Loucy (cell line): ENCODE data around the gene ARID1B.

Experiments
- H2AFZ ChIP-seq: fragments of 200-600 bp; sonication (generic); 2 replicates; pipeline ENCODE4 v1.6.0; 2016; ENCODE audit warnings: antibody characterized with exemption, mild to moderate bottlenecking, low read length, moderate library complexity
- H3F3A ChIP-seq: fragments of 200-600 bp; 2 replicates; pipeline ENCODE4 v1.6.0; 2016; ENCODE audit warnings: antibody characterized with exemption, low read depth, mild to moderate bottlenecking
- H3K27me3 ChIP-seq: fragments of 200-600 bp; sonication (generic); 2 replicates; pipeline ENCODE4 v1.6.1; 2014; ENCODE audit warnings: low read length, mild to moderate bottlenecking; ENCODE audit not compliant: insufficient read depth, poor library complexity, severe bottlenecking
- H3K36me3 ChIP-seq: fragments of 200-600 bp; sonication (generic); 2 replicates; pipeline ENCODE4 v1.6.1; 2016; ENCODE audit warnings: low read length; ENCODE audit not compliant: insufficient read depth
- H3K4me1 ChIP-seq: fragments of 200-600 bp; sonication (generic); 2 replicates; pipeline ENCODE4 v1.5.1; 2014; ENCODE audit warnings: low read length, mild to moderate bottlenecking; ENCODE audit not compliant: insufficient read depth, poor library complexity, severe bottlenecking
- H3K4me2 ChIP-seq: fragments of 200-600 bp; sonication (generic); 2 replicates; pipeline ENCODE4 v1.6.0; 2014; ENCODE audit warnings: antibody characterized with exemption, low read length, low read depth, mild to moderate bottlenecking; ENCODE audit not compliant: poor library complexity, severe bottlenecking
- H3K4me3 ChIP-seq: fragments of 200-600 bp; sonication (generic); 2 replicates; pipeline ENCODE4 v1.5.1; 2014; ENCODE audit warnings: low read length, mild to moderate bottlenecking, mixed read lengths; ENCODE audit not compliant: poor library complexity, severe bottlenecking
- H3K79me2 ChIP-seq: fragments of 200-600 bp; sonication (generic); 2 replicates; pipeline ENCODE4 v1.6.1; 2014; ENCODE audit warnings: low read length; ENCODE audit not compliant: insufficient read depth
- H3K9ac ChIP-seq: fragments of 200-600 bp; sonication (generic); 2 replicates; pipeline ENCODE4 v1.6.0; 2014; ENCODE audit warnings: mild to moderate bottlenecking, low read depth, low read length, moderate library complexity; ENCODE audit not compliant: poor library complexity, severe bottlenecking
- H3K9me2 ChIP-seq: fragments of 200-600 bp; sonication (generic); replicated peaks from 2 replicates; pipeline ENCODE4 v1.6.1; 2016; ENCODE audit warnings: low read depth, low read length, mixed read lengths
- H3K9me3 ChIP-seq: fragments of 200-600 bp; sonication (generic); 2 replicates; pipeline ENCODE4 v1.6.1; 2014; ENCODE audit warnings: mild to moderate bottlenecking, antibody characterized with exemption, low read length, low read depth; ENCODE audit not compliant: insufficient read depth
- H4K20me1 ChIP-seq: fragments of 200-600 bp; sonication (generic); 2 replicates; pipeline ENCODE4 v1.6.0; 2014; ENCODE audit warnings: antibody characterized with exemption, low read length, mild to moderate bottlenecking; ENCODE audit not compliant: insufficient read depth, poor library complexity, severe bottlenecking
- EZH2phosphoT487 ChIP-seq: fragments of 200-600 bp; IDR thresholded peaks from 2 replicates; pipeline ENCODE4 v1.6.1; 2018; ENCODE audit warnings: antibody characterized with exemption, mild to moderate bottlenecking, moderate library complexity, borderline replicate concordance
- TF ChIP-seq, protein P1 (sequence below): fragments of 200-600 bp; sonication (generic); conservative IDR thresholded peaks from 2 replicates; pipeline ENCODE4 v1.5.1; 2014; ENCODE audit warnings: mild to moderate bottlenecking, antibody characterized with exemption, low read length

Gene ARID1B

DNA sequence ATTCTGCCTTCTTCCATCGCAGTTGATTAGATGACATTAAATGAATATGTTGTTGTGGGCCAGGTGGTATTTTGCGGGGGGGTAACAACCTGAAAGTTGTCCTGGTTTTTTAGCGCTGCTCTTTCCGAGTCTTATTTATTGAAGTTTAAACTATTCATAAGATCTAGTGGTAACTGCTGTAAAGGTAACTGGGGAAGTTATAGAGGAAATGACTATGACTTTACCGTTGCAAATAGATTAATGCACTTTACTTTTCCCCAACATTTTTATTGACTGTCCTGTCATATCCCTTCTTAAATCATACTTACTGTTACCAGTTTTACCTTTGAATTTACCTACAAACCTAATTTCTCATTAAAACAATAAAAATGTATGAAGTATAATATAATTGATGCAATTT lies 173.4 kb downstream of the ARID1B start:
- no peak overlapping the region for H2AFZ ChIP-seq
- H3K79me2 ChIP-seq = peaks cover 95% of the 10 kb centered on the region
- H3K4me2 ChIP-seq = peak overlapping the region; percentile 74
- peak overlapping the region; percentile 61 for H3K4me3 ChIP-seq
- TF ChIP-seq, protein P1, sequence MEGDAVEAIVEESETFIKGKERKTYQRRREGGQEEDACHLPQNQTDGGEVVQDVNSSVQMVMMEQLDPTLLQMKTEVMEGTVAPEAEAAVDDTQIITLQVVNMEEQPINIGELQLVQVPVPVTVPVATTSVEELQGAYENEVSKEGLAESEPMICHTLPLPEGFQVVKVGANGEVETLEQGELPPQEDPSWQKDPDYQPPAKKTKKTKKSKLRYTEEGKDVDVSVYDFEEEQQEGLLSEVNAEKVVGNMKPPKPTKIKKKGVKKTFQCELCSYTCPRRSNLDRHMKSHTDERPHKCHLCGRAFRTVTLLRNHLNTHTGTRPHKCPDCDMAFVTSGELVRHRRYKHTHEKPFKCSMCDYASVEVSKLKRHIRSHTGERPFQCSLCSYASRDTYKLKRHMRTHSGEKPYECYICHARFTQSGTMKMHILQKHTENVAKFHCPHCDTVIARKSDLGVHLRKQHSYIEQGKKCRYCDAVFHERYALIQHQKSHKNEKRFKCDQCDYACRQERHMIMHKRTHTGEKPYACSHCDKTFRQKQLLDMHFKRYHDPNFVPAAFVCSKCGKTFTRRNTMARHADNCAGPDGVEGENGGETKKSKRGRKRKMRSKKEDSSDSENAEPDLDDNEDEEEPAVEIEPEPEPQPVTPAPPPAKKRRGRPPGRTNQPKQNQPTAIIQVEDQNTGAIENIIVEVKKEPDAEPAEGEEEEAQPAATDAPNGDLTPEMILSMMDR = no peak
- no peak for TF ChIP-seq EZH2phosphoT487
- H3K9me2 ChIP-seq = no peaks in the 10 kb centered on the region
- H3F3A ChIP-seq = peaks cover 9% of the 10 kb centered on the region
- H3K27me3 ChIP-seq = no peaks in the 10 kb centered on the region
- no peaks in the 10 kb centered on the region for H3K36me3 ChIP-seq
- H4K20me1 ChIP-seq = peaks cover 69% of the 10 kb centered on the region
- no peaks in the 10 kb centered on the region for H3K9me3 ChIP-seq
- peaks cover 83% of the 10 kb centered on the region for H3K4me1 ChIP-seq
- H3K9ac ChIP-seq = peak overlapping the region; percentile 30

DNA sequence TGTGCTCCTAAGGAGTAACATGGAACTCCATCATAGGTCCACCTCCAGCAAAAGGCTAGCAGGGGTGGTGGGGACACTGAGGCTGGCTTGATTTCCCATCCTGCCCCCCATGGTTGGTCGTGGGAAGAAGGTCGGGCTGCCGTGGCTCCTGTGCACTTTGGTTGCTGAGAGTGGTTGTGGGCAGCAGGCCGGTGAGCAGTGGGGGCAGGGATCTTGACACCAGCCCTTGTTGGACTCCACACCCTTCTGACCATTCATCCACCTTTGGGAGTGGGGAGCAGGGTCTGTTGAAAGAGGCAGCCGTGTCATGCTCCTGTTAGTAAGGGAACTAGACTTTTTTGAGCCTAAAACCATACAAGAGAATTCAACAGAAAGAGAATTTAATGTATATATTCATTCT lies 175.2 kb downstream of the ARID1B start:
- H3K36me3 ChIP-seq = no peaks in the 10 kb centered on the region; the same call in 1 of the 2 replicates
- H3K9me2 ChIP-seq = no peaks in the 10 kb centered on the region
- H4K20me1 ChIP-seq = peaks cover 80% of the 10 kb centered on the region
- no peak overlapping the region for H2AFZ ChIP-seq
- H3F3A ChIP-seq = peaks cover 9% of the 10 kb centered on the region
- no peaks in the 10 kb centered on the region for H3K9me3 ChIP-seq
- peak overlapping the region; percentile 73 for H3K4me2 ChIP-seq
- TF ChIP-seq EZH2phosphoT487 = no peak
- TF ChIP-seq, protein P1 = no peak
- H3K4me1 ChIP-seq = peaks cover 94% of the 10 kb centered on the region
- peaks cover 97% of the 10 kb centered on the region for H3K79me2 ChIP-seq
- peak overlapping the region; percentile 48 for H3K9ac ChIP-seq
- no peaks in the 10 kb centered on the region for H3K27me3 ChIP-seq
- peak overlapping the region; percentile 66 for H3K4me3 ChIP-seq

DNA sequence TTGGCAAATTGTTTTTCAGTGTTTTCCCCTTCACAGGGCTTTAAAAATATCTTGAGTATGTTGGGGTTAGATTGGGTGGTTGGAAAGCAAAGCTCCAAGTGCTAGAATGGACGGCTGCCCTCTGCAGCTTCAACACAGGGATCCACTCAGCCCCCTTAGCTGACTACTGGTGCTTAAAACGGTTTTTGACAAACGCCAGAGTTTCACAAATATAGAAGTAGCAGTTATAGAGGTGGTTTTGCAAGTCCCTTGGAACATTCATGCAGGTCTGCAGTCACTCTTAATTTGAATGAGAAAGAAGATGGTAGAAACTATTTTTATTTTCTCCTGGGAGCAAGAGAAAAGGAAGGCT lies 175.9 kb downstream of the ARID1B start:
- Histone ChIP-seq H3K9me2 (no peaks in the 10 kb centered on the region), H4K20me1 (peaks cover 81% of the 10 kb centered on the region), H3F3A (peaks cover 9% of the 10 kb centered on the region), H3K36me3 (no peaks in the 10 kb centered on the region; the same call in 1 of the 2 replicates), H3K27me3 (no peaks in the 10 kb centered on the region), H2AFZ (no peak overlapping the region), H3K4me1 (peaks cover 90% of the 10 kb centered on the region), H3K4me3 (peak overlapping the region; percentile 66), H3K4me2 (peak overlapping the region; percentile 73), H3K9me3 (no peaks in the 10 kb centered on the region), H3K79me2 (peaks cover 97% of the 10 kb centered on the region), H3K9ac (peak overlapping the region; percentile 48)
- TF ChIP-seq, protein P1 = no peak
- no peak for TF ChIP-seq EZH2phosphoT487
